ENCODE data around the gene ABHD8.

Gene ABHD8

GRCh38 chr19:17348700-17349099, 45.5 kb upstream of the ABHD8 start:
- H3K4me1 ChIP-seq (ENCODE audit: control insufficient read depth, low read length) = peaks cover 61% of the 10 kb centered on the region
- no peaks in the 10 kb centered on the region for H4K20me1 ChIP-seq (ENCODE audit: control insufficient read depth, insufficient read depth, low read depth, low read length)
- TF ChIP-seq EZH2phosphoT487 (IDR thresholded peaks at IDR 0.05; ENCODE audit: borderline replicate concordance, low read length) = no peak
- H3K4me2 ChIP-seq (ENCODE audit: low read length) = peak overlapping the region; percentile 53
- peaks cover 11% of the 10 kb centered on the region for H3F3A ChIP-seq (ENCODE audit: control insufficient read depth, insufficient read depth)
- H3K4me3 ChIP-seq (ENCODE audit: low read length) = peak overlapping the region; percentile 22
- no peak overlapping the region for H3K27ac ChIP-seq (ENCODE audit: low read depth, low read length)
- H3K79me2 ChIP-seq (ENCODE audit: control insufficient read depth, low read length) = no peaks in the 10 kb centered on the region
- 0 out of 2 replicates have a peak, but pooled peaks cover 3% of the 10 kb centered on the region for H3K27me3 ChIP-seq (ENCODE audit: control insufficient read depth, low read length)
- H3K36me3 ChIP-seq (ENCODE audit: control insufficient read depth, low read length) = peaks cover 5% of the 10 kb centered on the region; the same call in 1 of the 2 replicates
- H3K9me2 ChIP-seq (replicated peaks; ENCODE audit: control insufficient read depth, low read length) = no peaks in the 10 kb centered on the region
- H3K9me3 ChIP-seq (ENCODE audit: control insufficient read depth, insufficient read depth, low read length) = no peaks in the 10 kb centered on the region

GRCh38 chr19:17347877-17348276, 44.7 kb upstream of the ABHD8 start:
- Histone ChIP-seq H3K4me1 (ENCODE audit: control insufficient read depth, low read length) (peaks cover 61% of the 10 kb centered on the region), H3F3A (ENCODE audit: control insufficient read depth, insufficient read depth) (peaks cover 11% of the 10 kb centered on the region), H3K4me2 (ENCODE audit: low read length) (no peak overlapping the region)

GRCh38 chr19:17347361-17347760, 44.1 kb upstream of the ABHD8 start:
- Histone ChIP-seq H3F3A (ENCODE audit: control insufficient read depth, insufficient read depth) (peaks cover 11% of the 10 kb centered on the region), H3K79me2 (ENCODE audit: control insufficient read depth, low read length) (no peaks in the 10 kb centered on the region), H3K4me1 (ENCODE audit: control insufficient read depth, low read length) (peaks cover 61% of the 10 kb centered on the region), H3K27me3 (ENCODE audit: control insufficient read depth, low read length) (0 out of 2 replicates have a peak, but pooled peaks cover 3% of the 10 kb centered on the region), H3K9me3 (ENCODE audit: control insufficient read depth, insufficient read depth, low read length) (no peaks in the 10 kb centered on the region), H4K20me1 (ENCODE audit: control insufficient read depth, insufficient read depth, low read depth, low read length) (no peaks in the 10 kb centered on the region), H3K36me3 (ENCODE audit: control insufficient read depth, low read length) (peaks cover 11% of the 10 kb centered on the region), H3K27ac (ENCODE audit: low read depth, low read length) (no peak overlapping the region), H3K9me2 (replicated peaks; ENCODE audit: control insufficient read depth, low read length) (no peaks in the 10 kb centered on the region), H3K4me2 (ENCODE audit: low read length) (no peak overlapping the region), H3K4me3 (ENCODE audit: low read length) (no peak overlapping the region)
- TF ChIP-seq CTCF (IDR thresholded peaks at IDR 0.05; ENCODE audit: low read depth, low read length, poor library complexity, severe bottlenecking) (no peak), EZH2phosphoT487 (IDR thresholded peaks at IDR 0.05; ENCODE audit: borderline replicate concordance, low read length) (no peak)

More at GRCh38 chr19:17347877-17348276, 44.7 kb upstream of the ABHD8 start:
- no peak overlapping the region for H3K27ac ChIP-seq (ENCODE audit: low read depth, low read length)
- H3K79me2 ChIP-seq (ENCODE audit: control insufficient read depth, low read length) = no peaks in the 10 kb centered on the region
- no peaks in the 10 kb centered on the region for H4K20me1 ChIP-seq (ENCODE audit: control insufficient read depth, insufficient read depth, low read depth, low read length)
- H3K36me3 ChIP-seq (ENCODE audit: control insufficient read depth, low read length) = peaks cover 8% of the 10 kb centered on the region
- no peak overlapping the region for H3K4me3 ChIP-seq (ENCODE audit: low read length)
- H3K27me3 ChIP-seq (ENCODE audit: control insufficient read depth, low read length) = 0 out of 2 replicates have a peak, but pooled peaks cover 3% of the 10 kb centered on the region
- TF ChIP-seq EZH2phosphoT487 (IDR thresholded peaks at IDR 0.05; ENCODE audit: borderline replicate concordance, low read length) = no peak
- no peak for TF ChIP-seq CTCF (IDR thresholded peaks at IDR 0.05; ENCODE audit: low read depth, low read length, poor library complexity, severe bottlenecking)
- no peaks in the 10 kb centered on the region for H3K9me2 ChIP-seq (replicated peaks; ENCODE audit: control insufficient read depth, low read length)
- no peaks in the 10 kb centered on the region for H3K9me3 ChIP-seq (ENCODE audit: control insufficient read depth, insufficient read depth, low read length)

- no peaks in the 10 kb centered on the region; the same call in 1 of the 2 replicates for H4K20me1 ChIP-seq (ENCODE audit: control insufficient read depth, insufficient read depth, low read depth, low read length)
- 0 out of 2 replicates have a peak, but pooled peaks cover 3% of the 10 kb centered on the region for H3K27me3 ChIP-seq (ENCODE audit: control insufficient read depth, low read length)
- no peaks in the 10 kb centered on the region for H3K9me3 ChIP-seq (ENCODE audit: control insufficient read depth, insufficient read depth, low read length)
- no peak for TF ChIP-seq EZH2phosphoT487 (IDR thresholded peaks at IDR 0.05; ENCODE audit: borderline replicate concordance, low read length)
- peak; percentile 92 for TF ChIP-seq CTCF (IDR thresholded peaks at IDR 0.05; ENCODE audit: low read depth, low read length, poor library complexity, severe bottlenecking)
- peaks cover 22% of the 10 kb centered on the region for H3K36me3 ChIP-seq (ENCODE audit: control insufficient read depth, low read length)
- H3F3A ChIP-seq (ENCODE audit: control insufficient read depth, insufficient read depth) = peaks cover 11% of the 10 kb centered on the region
- H3K4me3 ChIP-seq (ENCODE audit: low read length) = no peak overlapping the region
- H3K27ac ChIP-seq (ENCODE audit: low read depth, low read length) = no peak overlapping the region
- H3K4me1 ChIP-seq (ENCODE audit: control insufficient read depth, low read length) = peaks cover 53% of the 10 kb centered on the region
- H3K4me2 ChIP-seq (ENCODE audit: low read length) = peak overlapping the region; percentile 44; the same call in 1 of the 2 replicates
- H3K79me2 ChIP-seq (ENCODE audit: control insufficient read depth, low read length) = peaks cover 2% of the 10 kb centered on the region; the same call in 1 of the 2 replicates
- H3K9me2 ChIP-seq (replicated peaks; ENCODE audit: control insufficient read depth, low read length) = no peaks in the 10 kb centered on the region
These were observed 43.0 kb upstream of the ABHD8 start for GRCh38 chr19:17346109-17346671.
